HCT116 (cell line): ENCODE data around the gene CCKAR. TPM values are rescaled to one million over a fixed set of nuclear protein-coding genes. Genes with fewer than 3 reads are reported as not detected.
A peak's percentile ranks its signal among the peaks of the same experiment; 100 is the strongest.

Experiments
- ATAC-seq: fragments of 200-7000 bp; cut with Tn5 transposase; 2 replicates; pipeline ENCODE4 v1.9.1; 2020; ENCODE audit warnings: mild to moderate bottlenecking, moderate library complexity
- BruUV-seq: library from RNA; stranded (reverse); fragments of 400-500 nt; replicated peaks from 2 replicates; lab custom pipeline; 2021; lab: Mats Ljungman, UMichigan
- CTCF ChIA-PET: fragments of 300-600 bp; sonication (Branson Sonifier 250); formaldehyde crosslinking; loops from one replicate; lab custom pipeline; 2021; ENCODE audit warnings: antibody characterized with exemption; lab: Charles Lee
- POLR2A ChIA-PET: fragments of 300-600, 350-600 bp; sonication (Branson Sonifier 250); formaldehyde crosslinking; loops from one replicate; lab custom pipeline; 2021; ENCODE audit warnings: antibody characterized with exemption; lab: Charles Lee
- RAD21 ChIA-PET, 2 experiments: fragments of 300-600 bp; sonication (Branson Sonifier 250); formaldehyde crosslinking; loops; one replicate each; lab custom pipeline; 2023; ENCODE audit warnings: low total read pairs in 2 of 2; ENCODE audit not compliant: uncharacterized antibody in 2 of 2, unreplicated experiment in 2 of 2, low non-redundant PET in 1 of 2; lab: Charles Lee
- DNase-seq: peaks from one replicate; pipeline ENCODE4 v3.0.0-alpha.2; 2010; ENCODE audit warnings: low read depth, low spot score
- H2AFZ ChIP-seq: fragments of 200-600 bp; shearing (Covaris generic), sonication (generic); 2 replicates; pipeline ENCODE4 v1.6.1; 2017; ENCODE audit warnings: low read depth, mixed run types, mixed read lengths, antibody characterized with exemption, low read length; ENCODE audit not compliant: poor library complexity, severe bottlenecking
- H3K27ac ChIP-seq: 2 replicates; pipeline ENCODE4 v1.5.1; 2012; ENCODE audit warnings: low read depth, low read length
- H3K27me3 ChIP-seq: fragments of 200-600 bp; sonication (generic); 2 replicates; pipeline ENCODE4 v1.6.1; 2016; ENCODE audit warnings: mixed run types, low read length, mixed read lengths; ENCODE audit not compliant: insufficient read depth
- H3K36me3 ChIP-seq, 2 experiments: fragments of 200-500 bp in 1 of 2; fragments of 200-600 bp in 1 of 2; sonication (Bioruptor generic) in 1 of 2; sonication (generic) in 1 of 2; 2 replicates each; pipeline versions ENCODE4 v1.5.1 to v1.6.1; 2014 to 2016; ENCODE audit warnings: low read length in 2 of 2, inconsistent platforms in 1 of 2, mixed read lengths in 1 of 2, mixed run types in 1 of 2; ENCODE audit not compliant: insufficient read depth in 2 of 2, control insufficient read depth in 1 of 2
- H3K4me1 ChIP-seq, 2 experiments: fragments of 200-600 bp in 1 of 2; sonication (generic) in 1 of 2; 2 replicates each; pipeline versions ENCODE4 v1.5.1 to v1.6.1; 2012 to 2017; ENCODE audit warnings: low read length in 2 of 2, inconsistent platforms in 1 of 2, mild to moderate bottlenecking in 1 of 2, mixed read lengths in 1 of 2, mixed run types in 1 of 2, moderate library complexity in 1 of 2; ENCODE audit not compliant: insufficient read depth in 2 of 2, control insufficient read depth in 1 of 2
- H3K4me2 ChIP-seq: fragments of 200-600 bp; sonication (generic); 2 replicates; pipeline ENCODE4 v1.6.1; 2017; ENCODE audit warnings: mixed run types, low read length, mixed read lengths
- H3K4me3 ChIP-seq, 2 experiments: fragments of 200-600 bp in 1 of 2; sonication (generic) in 1 of 2; replicated peaks in 1 of 2; 2 replicates each; pipeline ENCODE4 v1.5.1; 2011 to 2016; ENCODE audit warnings: low read length in 2 of 2, control low read depth in 1 of 2, low read depth in 1 of 2, mild to moderate bottlenecking in 1 of 2, mixed read lengths in 1 of 2, mixed run types in 1 of 2
- H3K79me2 ChIP-seq: fragments of 200-600 bp; sonication (generic); 2 replicates; pipeline ENCODE4 v1.6.1; 2017; ENCODE audit warnings: mild to moderate bottlenecking, mixed run types, low read length, moderate library complexity, mixed read lengths; ENCODE audit not compliant: insufficient read depth
- H3K9ac ChIP-seq: fragments of 200-600 bp; sonication (generic); 2 replicates; pipeline ENCODE4 v1.6.1; 2016; ENCODE audit warnings: low read length, mixed read lengths
- H3K9me2 ChIP-seq: fragments of 200-600 bp; sonication (generic), shearing (Covaris generic); 2 replicates; pipeline ENCODE4 v1.6.1; 2017; ENCODE audit warnings: mixed run types, mild to moderate bottlenecking, moderate library complexity; ENCODE audit not compliant: insufficient read depth
- H3K9me3 ChIP-seq, 2 experiments: fragments of 200-500 bp in 1 of 2; fragments of 200-600 bp in 1 of 2; sonication (Bioruptor generic) in 1 of 2; sonication (generic) in 1 of 2; 2 replicates each; pipeline ENCODE4 v1.6.1; 2014 to 2017; ENCODE audit warnings: low read length in 2 of 2, mixed read lengths in 2 of 2, inconsistent platforms in 1 of 2, low read depth in 1 of 2, mild to moderate bottlenecking in 1 of 2, mixed run types in 1 of 2, moderate library complexity in 1 of 2; ENCODE audit not compliant: control insufficient read depth in 1 of 2, insufficient read depth in 1 of 2
- H4K20me1 ChIP-seq: fragments of 200-600 bp; sonication (generic), shearing (Covaris generic); 2 replicates; pipeline ENCODE4 v1.6.1; 2017; ENCODE audit warnings: mixed run types, mild to moderate bottlenecking, moderate library complexity; ENCODE audit not compliant: insufficient read depth
- CBX3 ChIP-seq: IDR thresholded peaks from 2 replicates; pipeline ENCODE4 v1.6.1; 2012; ENCODE audit warnings: low read depth
- CEBPB ChIP-seq: IDR thresholded peaks from 2 replicates; pipeline ENCODE4 v1.6.1; 2012; ENCODE audit warnings: low read depth
- EGR1 ChIP-seq: IDR thresholded peaks from 2 replicates; pipeline ENCODE4 v1.6.1; 2012; ENCODE audit warnings: low read depth
- EZH2 ChIP-seq: fragments of 200-600 bp; sonication (generic); IDR thresholded peaks from 2 replicates; pipeline ENCODE4 v1.6.1; 2017; ENCODE audit warnings: antibody characterized with exemption, mixed run types
- EZH2phosphoT487 ChIP-seq: fragments of 200-600 bp; IDR thresholded peaks from 2 replicates; pipeline ENCODE4 v1.6.1; 2018; ENCODE audit warnings: antibody characterized with exemption, borderline replicate concordance
- POLR2A ChIP-seq: IDR thresholded peaks from 2 replicates; pipeline ENCODE4 v1.7.0; 2011; ENCODE audit warnings: borderline replicate concordance; ENCODE audit not compliant: insufficient read depth, insufficient read length; ENCODE audit errors: extremely low read depth
- RAD21 ChIP-seq: IDR thresholded peaks from 2 replicates; pipeline ENCODE4 v1.6.1; 2012; ENCODE audit warnings: low read depth, mild to moderate bottlenecking
- YY1 ChIP-seq: IDR thresholded peaks from 2 replicates; pipeline ENCODE4 v1.6.1; 2011; ENCODE audit warnings: low read length, low read depth, moderate library complexity, mild to moderate bottlenecking; ENCODE audit not compliant: insufficient replicate concordance; ENCODE audit errors: extremely low read depth
- ZNF274 ChIP-seq: fragments of 200-500 bp; sonication (Bioruptor generic); IDR thresholded peaks from 2 replicates; pipeline ENCODE4 v1.6.1; 2014; ENCODE audit warnings: mild to moderate bottlenecking, low read depth, low read length, inconsistent platforms
- intact Hi-C: fragments of 100-400 bp; cut with micrococcal nuclease; formaldehyde crosslinking; loops from 2 replicates; pipeline ENCODE4 v1.10.0; 2022
- total RNA-seq: library from RNA; stranded (reverse); gene quantifications from one replicate; pipeline ENCODE4 v1.2.1, GENCODE V29; 2021; ENCODE audit not compliant: unreplicated experiment
- TF ChIP-seq, protein P1 (sequence below): IDR thresholded peaks from 2 replicates; pipeline ENCODE4 v1.6.1; 2011; ENCODE audit warnings: mild to moderate bottlenecking, low read length, moderate library complexity; ENCODE audit not compliant: insufficient replicate concordance; ENCODE audit errors: extremely low read depth
- TF ChIP-seq, protein P2 (sequence below): IDR thresholded peaks from 2 replicates; pipeline ENCODE4 v1.6.1; 2012

The CCKAR gene
- total RNA-seq, 1 experiment from 2014 or later: not detected

DNA sequence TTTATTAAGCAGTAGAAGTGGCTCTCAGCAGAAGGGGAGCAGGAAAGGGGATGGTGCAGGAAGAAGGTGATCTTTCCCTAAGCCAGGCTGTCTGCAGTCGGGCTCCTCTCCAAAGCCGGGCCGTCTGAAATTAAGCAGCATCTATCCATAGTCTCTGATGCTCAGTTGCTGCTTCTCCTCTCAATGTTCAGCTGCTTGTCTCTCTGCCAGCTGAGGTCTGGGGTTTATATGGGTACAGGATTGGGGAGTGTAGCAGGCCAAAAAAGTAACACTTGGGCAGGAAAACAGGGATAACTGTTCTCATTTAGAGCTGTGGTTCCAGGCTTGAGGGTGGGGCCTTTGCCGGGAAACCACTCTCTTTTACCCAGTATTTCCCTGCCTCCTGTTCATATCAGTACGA is 39.2 kb upstream of the CCKAR start:
- H3K4me1 ChIP-seq: peaks cover 6 to 19% of the 10 kb centered on the region in 2 experiments; a peak in 3 of 4 replicates
- H3K27me3 ChIP-seq: no peaks in the 10 kb centered on the region
- H3K27ac ChIP-seq: no peak overlapping the region
- no peak overlapping the region for H2AFZ ChIP-seq
- H3K4me2 ChIP-seq: no peak overlapping the region
- H3K36me3 ChIP-seq: no peaks in the 10 kb centered on the region
- no peak overlapping the region for H3K9ac ChIP-seq
- intact Hi-C loops: no loop called here
- ATAC-seq: no peak
- no peak for DNase-seq
- no peaks in the 10 kb centered on the region for H4K20me1 ChIP-seq
- ChIA-PET CTCF (no interaction called here), RAD21 (no interaction called here)
- no peak overlapping the region for H3K4me3 ChIP-seq
- no peaks in the 10 kb centered on the region for H3K9me2 ChIP-seq
- no peaks in the 10 kb centered on the region for H3K9me3 ChIP-seq
- BruUV-seq: no TSS peak
- TF ChIP-seq CEBPB (no peak), ZNF274 (no peak), EZH2phosphoT487 (no peak)
- TF ChIP-seq, all 23 proteins: peak for 0
- POLR2A ChIA-PET: no interaction called here
- H3K79me2 ChIP-seq: no peaks in the 10 kb centered on the region

DNA sequence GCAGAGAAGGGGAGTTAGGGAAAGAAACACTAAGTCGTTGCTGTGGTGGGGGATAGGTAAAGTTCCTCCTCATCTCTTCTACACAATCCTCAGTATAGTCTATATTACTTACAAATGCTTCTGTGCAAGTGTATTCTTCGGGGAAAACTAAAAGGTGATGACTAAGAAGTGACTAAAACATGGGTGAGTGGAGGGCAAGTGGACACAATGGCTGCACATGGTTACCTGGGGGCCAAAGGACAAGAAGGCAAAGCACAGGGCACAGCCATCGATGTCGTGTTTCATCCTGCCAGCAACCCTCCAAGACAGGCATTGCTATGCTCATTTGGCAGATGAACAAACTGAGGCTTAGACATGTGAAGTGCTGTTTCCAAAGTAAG is 35.5 kb upstream of the CCKAR start:
- Histone ChIP-seq H3K9me2 (no peaks in the 10 kb centered on the region), H3K4me1 (peaks cover 6 to 19% of the 10 kb centered on the region in 2 experiments; a peak in 3 of 4 replicates), H3K4me3 (no peak overlapping the region), H3K36me3 (no peaks in the 10 kb centered on the region), H2AFZ (peak overlapping the region; percentile 22), H4K20me1 (no peaks in the 10 kb centered on the region), H3K4me2 (no peak overlapping the region), H3K27me3 (no peaks in the 10 kb centered on the region), H3K9ac (no peak overlapping the region), H3K79me2 (no peaks in the 10 kb centered on the region), H3K27ac (no peak overlapping the region), H3K9me3 (no peaks in the 10 kb centered on the region)
- ChIA-PET CTCF (no interaction called here), RAD21 (no interaction called here), POLR2A (no interaction called here)
- no TSS peak for BruUV-seq
- DNase-seq (no peak), ATAC-seq (no peak)
- no peak for TF ChIP-seq EZH2phosphoT487
- TF ChIP-seq RAD21: no peak
- TF ChIP-seq EGR1: no peak
- TF ChIP-seq CBX3: no peak
- TF ChIP-seq, protein P1, sequence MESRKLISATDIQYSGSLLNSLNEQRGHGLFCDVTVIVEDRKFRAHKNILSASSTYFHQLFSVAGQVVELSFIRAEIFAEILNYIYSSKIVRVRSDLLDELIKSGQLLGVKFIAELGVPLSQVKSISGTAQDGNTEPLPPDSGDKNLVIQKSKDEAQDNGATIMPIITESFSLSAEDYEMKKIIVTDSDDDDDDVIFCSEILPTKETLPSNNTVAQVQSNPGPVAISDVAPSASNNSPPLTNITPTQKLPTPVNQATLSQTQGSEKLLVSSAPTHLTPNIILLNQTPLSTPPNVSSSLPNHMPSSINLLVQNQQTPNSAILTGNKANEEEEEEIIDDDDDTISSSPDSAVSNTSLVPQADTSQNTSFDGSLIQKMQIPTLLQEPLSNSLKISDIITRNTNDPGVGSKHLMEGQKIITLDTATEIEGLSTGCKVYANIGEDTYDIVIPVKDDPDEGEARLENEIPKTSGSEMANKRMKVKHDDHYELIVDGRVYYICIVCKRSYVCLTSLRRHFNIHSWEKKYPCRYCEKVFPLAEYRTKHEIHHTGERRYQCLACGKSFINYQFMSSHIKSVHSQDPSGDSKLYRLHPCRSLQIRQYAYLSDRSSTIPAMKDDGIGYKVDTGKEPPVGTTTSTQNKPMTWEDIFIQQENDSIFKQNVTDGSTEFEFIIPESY: no peak
- no peak for TF ChIP-seq ZNF274
- TF ChIP-seq, protein P2, sequence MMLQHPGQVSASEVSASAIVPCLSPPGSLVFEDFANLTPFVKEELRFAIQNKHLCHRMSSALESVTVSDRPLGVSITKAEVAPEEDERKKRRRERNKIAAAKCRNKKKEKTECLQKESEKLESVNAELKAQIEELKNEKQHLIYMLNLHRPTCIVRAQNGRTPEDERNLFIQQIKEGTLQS: no peak
- no peak for TF ChIP-seq POLR2A
- TF ChIP-seq CEBPB: no peak
- TF ChIP-seq YY1: no peak
- no peak for TF ChIP-seq EZH2
- intact Hi-C loops: no loop called here
